Prostate gland (tissue), 2 donors: ENCODE measurements around the gene XCL1. TPM values are rescaled to one million over a fixed set of nuclear protein-coding genes. Genes with fewer than 3 reads are reported as not detected.

Experiments used
- DNase-seq: peaks from one replicate; pipeline ENCODE4 v3.0.0-alpha.2; 2019; ENCODE audit warnings: low spot score
- H3K27ac ChIP-seq, 2 donors: fragments of 200-600 bp; sonication (generic); 2 replicates each; pipeline ENCODE4 v1.5.1; 2017 to 2019
- H3K27me3 ChIP-seq: fragments of 200-600 bp; sonication (generic); replicated peaks from 2 replicates; pipeline ENCODE4 v1.5.1; 2019; ENCODE audit not compliant: insufficient read depth
- H3K36me3 ChIP-seq, 2 donors: fragments of 200-600 bp; sonication (generic); 1 replicate in 1 of 2; 2 replicates in 1 of 2; pipeline versions ENCODE4 v1.5.1 to v1.8.1; 2017 to 2019
- H3K4me1 ChIP-seq: fragments of 200-600 bp; sonication (generic); replicated peaks from 2 replicates; pipeline ENCODE4 v1.5.1; 2019
- H3K4me3 ChIP-seq, 2 donors: fragments of 200-600 bp; sonication (generic); 2 replicates each; pipeline ENCODE4 v1.5.1; 2017 to 2019
- H3K9me3 ChIP-seq: fragments of 200-600 bp; sonication (generic); 2 replicates; pipeline ENCODE4 v1.5.1; 2017
- CTCF ChIP-seq, 4 experiments: fragments of 200-600 bp in 2 of 4; fragments of 450-650 bp in 2 of 4; sonication (generic) in 2 of 4; IDR thresholded peaks; 1 replicate in 3 of 4; 2 replicates in 1 of 4; pipeline ENCODE4 v1.5.1; 2016 to 2019; ENCODE audit warnings: antibody characterized with exemption in 4 of 4, mild to moderate bottlenecking in 2 of 4, moderate library complexity in 2 of 4
- POLR2A ChIP-seq: fragments of 450-650 bp; IDR thresholded peaks from one replicate; pipeline ENCODE4 v1.6.1; 2016; ENCODE audit warnings: antibody characterized with exemption, mild to moderate bottlenecking
- POLR2AphosphoS5 ChIP-seq: sonication (generic); formaldehyde crosslinking; IDR thresholded peaks from one replicate; pipeline ENCODE4 v1.6.1; 2017; ENCODE audit warnings: antibody characterized with exemption
- WGBS: methylation state at CpG from one replicate; pipeline ENCODE4 v1.1.5; 2018; 5-methylcytosine and 5-hydroxymethylcytosine counted together
- intact Hi-C: fragments of 100-400 bp; cut with DNase I; formaldehyde crosslinking; loops from one replicate; pipeline ENCODE4 v1.14.2; 2022
- total RNA-seq, 2 donors: library from RNA; depleted of rRNA; stranded (reverse); fragments of >200 nt; gene quantifications; one replicate each; pipeline ENCODE4 v1.1.0, GENCODE V29; 2016

The XCL1 gene
- total RNA-seq, 2 donors from 2014 or later: not detected

DNA sequence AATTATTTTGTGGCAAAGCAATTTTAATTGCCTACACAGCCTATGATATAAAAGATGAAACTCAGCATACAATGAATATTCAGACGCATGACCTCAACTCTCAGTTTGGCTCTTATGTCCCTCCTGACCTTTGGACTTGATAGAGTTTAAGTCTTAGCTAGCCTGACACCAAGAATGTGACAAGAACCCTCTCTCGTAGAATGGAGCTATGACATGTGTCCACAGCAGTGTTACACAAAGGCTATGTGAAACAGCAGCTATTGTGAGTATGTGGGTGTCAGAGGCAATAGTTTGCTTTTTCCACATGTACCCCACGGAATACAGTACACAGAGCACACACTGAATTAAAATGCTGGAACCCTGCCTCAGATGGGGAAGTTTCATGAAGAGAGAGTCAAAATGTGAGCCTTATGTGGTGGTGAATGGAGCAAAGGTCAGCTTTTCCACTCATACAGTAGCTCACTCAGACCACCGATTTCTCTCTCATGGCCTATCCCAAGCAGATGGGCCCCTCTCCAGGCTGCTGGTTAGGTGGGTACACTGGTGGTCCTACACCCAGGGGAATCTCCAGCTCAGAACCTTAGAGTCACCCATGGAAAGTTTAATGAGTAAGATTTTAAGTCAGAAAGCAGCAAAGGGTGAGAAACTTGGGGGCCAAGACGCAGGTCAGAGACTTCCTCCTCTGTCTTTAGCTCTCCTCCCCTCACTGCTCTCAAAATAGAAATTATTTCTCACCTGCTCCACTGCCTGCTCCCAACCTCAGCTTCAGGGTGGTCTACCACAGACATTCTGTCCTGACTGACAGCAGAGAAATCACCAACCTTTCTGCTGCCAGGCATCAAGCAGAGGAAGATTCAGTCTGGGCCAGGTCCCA, 22.5 kb upstream of the XCL1 start:
- Histone ChIP-seq H3K4me1 (no peaks in the 10 kb centered on the region), H3K36me3 (no peaks in the 10 kb centered on the region), H3K4me3 (no peak overlapping the region), H3K9me3 (no peaks in the 10 kb centered on the region), H3K27me3 (no peaks in the 10 kb centered on the region), H3K27ac (no peak overlapping the region)
- intact Hi-C loops: no loop called here
- no peak for DNase-seq
- TF ChIP-seq POLR2AphosphoS5 (no peak), CTCF (IDR thresholded peaks at IDR 0.05) (no peak), POLR2A (no peak)
- 88% methylated on average over 5 of the region's 5 CpGs for WGBS

- Histone ChIP-seq H3K4me3 (no peak overlapping the region), H3K27ac (no peak overlapping the region), H3K4me1 (no peaks in the 10 kb centered on the region), H3K27me3 (no peaks in the 10 kb centered on the region), H3K9me3 (no peaks in the 10 kb centered on the region), H3K36me3 (no peaks in the 10 kb centered on the region)
- no peak for DNase-seq
- intact Hi-C loops: no loop called here
- 88% methylated on average over 5 of the region's 5 CpGs for WGBS
- TF ChIP-seq POLR2A: no peak
- TF ChIP-seq POLR2AphosphoS5: no peak
- no peak for TF ChIP-seq CTCF (IDR thresholded peaks at IDR 0.05)
Measured at GRCh38 chr1:168554603-168555483, 21.6 kb upstream of the XCL1 start.

DNA sequence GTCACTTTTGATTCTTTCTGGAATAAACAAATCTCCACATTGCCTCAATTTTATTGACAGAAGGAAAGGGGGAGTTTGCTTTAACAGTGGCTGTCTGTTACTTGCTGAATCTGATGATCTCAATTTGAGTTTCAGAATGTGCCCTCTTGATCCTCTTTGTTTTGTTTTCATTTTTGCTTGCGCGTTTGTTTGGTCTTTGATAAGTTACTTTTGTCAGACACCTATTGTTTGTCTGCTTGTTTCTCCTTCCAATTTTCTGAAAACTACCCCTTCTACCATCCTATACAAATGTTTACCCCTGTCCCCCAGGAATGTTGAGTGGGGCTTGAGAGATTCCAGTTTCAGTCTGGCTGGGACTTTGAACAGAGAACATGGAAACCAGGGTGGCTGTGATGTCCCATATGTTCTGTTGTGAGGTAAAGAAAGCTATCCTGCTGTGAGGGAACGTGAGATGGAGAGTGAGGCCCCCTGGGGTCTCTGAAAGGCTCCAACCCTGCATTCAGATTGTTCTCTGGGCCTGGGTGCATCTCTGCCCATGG, 20.8 kb upstream of the XCL1 start:
- no peak for DNase-seq
- no peaks in the 10 kb centered on the region for H3K27me3 ChIP-seq
- H3K27ac ChIP-seq: no peak overlapping the region
- 77% methylated on average over 3 of the region's 3 CpGs for WGBS
- no peaks in the 10 kb centered on the region for H3K9me3 ChIP-seq
- H3K36me3 ChIP-seq: no peaks in the 10 kb centered on the region
- no peak overlapping the region for H3K4me3 ChIP-seq
- no peak for TF ChIP-seq CTCF (IDR thresholded peaks at IDR 0.05)
- no peak for TF ChIP-seq POLR2AphosphoS5
- TF ChIP-seq POLR2A: no peak
- intact Hi-C loops: no loop called here
- no peaks in the 10 kb centered on the region for H3K4me1 ChIP-seq

- peak; percentile 12 for DNase-seq
Measured at GRCh38 chr1:168556647-168557046, 19.8 kb upstream of the XCL1 start.

More at GRCh38 chr1:168556647-168557046, 19.8 kb upstream of the XCL1 start:
- no peaks in the 10 kb centered on the region for H3K9me3 ChIP-seq
- no peak for TF ChIP-seq CTCF (IDR thresholded peaks at IDR 0.05)
- TF ChIP-seq POLR2A: no peak
- TF ChIP-seq POLR2AphosphoS5: peak; percentile 59
- no peaks in the 10 kb centered on the region for H3K36me3 ChIP-seq
- H3K4me1 ChIP-seq: no peaks in the 10 kb centered on the region
- H3K27ac ChIP-seq: no peak overlapping the region
- no peaks in the 10 kb centered on the region for H3K27me3 ChIP-seq
- intact Hi-C loops: no loop called here
- no peak overlapping the region for H3K4me3 ChIP-seq
